Measurements from ENCODE around the gene SPATA33. TPM values are rescaled to one million over a fixed set of nuclear protein-coding genes. Genes with fewer than 3 reads are reported as not detected.
"Not testable (repeated sequence)": the region's sequence is repeated elsewhere in the genome, so short reads cannot be mapped to it uniquely, and the experiment has no call there.

The SPATA33 gene
- total RNA-seq, 1 donor from 2014 or later, result 14.6 TPM

DNA sequence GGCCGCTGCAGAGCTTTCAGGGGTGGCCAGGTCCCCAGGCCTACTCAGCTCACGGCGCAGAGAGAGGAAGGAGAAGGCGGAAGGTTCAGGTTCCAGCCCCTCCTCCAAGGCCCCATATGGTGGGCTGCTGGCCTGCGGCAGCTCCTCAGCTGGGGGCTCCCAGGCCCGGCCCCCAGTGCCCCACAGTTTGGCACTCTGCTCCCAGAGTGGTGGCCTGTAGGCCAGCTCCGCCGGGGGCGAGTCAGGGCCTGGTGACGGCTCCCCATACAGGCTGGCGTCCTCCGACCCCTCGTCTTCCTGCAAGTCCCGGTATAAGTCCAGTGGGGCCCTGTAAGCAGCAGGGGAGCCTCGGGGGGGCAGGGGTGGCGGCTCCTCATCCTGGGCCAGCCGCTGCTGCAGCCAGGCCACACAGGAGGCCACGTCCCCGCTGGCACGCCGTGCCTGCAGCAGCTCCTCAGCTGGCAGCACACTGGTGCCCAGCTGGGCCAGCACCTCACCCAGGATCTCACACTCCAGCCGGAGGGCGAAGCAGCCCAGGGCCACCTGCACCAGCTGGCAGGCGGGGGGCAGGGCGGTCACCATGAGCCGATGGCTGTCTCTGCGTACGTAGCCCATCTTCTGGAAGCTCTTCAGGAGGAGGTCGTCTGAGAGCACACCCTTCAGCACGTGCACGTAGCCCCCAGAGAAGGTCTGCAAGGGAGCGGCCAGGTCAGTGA, 40.1 kb downstream of the SPATA33 start:
- Mint-ChIP-seq H3K4me1 (peaks cover 14% of the 10 kb centered on the region), H3K27ac (no peak overlapping the region), H3K9me3 (no peaks in the 10 kb centered on the region), H3K4me3 (no peak overlapping the region), H3K27me3 (no peaks in the 10 kb centered on the region), H3K36me3 (ENCODE audit: low read depth) (peaks cover 20% of the 10 kb centered on the region)
- intact Hi-C loops (cut with micrococcal nuclease), result no loop called here
- DNase-seq, result no peak

DNA sequence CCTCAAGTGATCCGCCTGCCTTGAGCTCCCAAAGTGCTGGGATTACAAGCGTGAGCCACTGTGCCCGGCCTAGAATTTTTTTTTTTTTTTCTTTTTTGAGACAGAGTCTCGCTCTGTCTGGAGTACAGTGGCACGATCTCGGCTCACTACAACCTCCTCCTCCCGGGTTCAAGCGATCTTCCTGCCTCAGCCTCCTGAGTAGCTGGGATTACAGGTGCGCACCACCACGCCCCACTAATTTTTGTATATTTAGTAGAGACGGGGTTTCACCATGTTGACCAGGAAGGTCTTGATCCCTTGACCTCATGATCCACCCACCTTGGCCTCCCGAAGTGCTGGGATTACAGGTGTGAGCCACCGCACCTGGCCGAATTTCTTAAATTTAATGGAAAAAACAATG, 41.1 kb downstream of the SPATA33 start:
- H3K9me3 Mint-ChIP-seq; intact Hi-C loops (cut with micrococcal nuclease); H3K4me3 Mint-ChIP-seq; H3K27ac Mint-ChIP-seq; DNase-seq; H3K27me3 Mint-ChIP-seq: not testable (repeated sequence)
- Mint-ChIP-seq H3K36me3 (ENCODE audit: low read depth) (peaks cover 14% of the 10 kb centered on the region), H3K4me1 (peaks cover 14% of the 10 kb centered on the region)

DNA sequence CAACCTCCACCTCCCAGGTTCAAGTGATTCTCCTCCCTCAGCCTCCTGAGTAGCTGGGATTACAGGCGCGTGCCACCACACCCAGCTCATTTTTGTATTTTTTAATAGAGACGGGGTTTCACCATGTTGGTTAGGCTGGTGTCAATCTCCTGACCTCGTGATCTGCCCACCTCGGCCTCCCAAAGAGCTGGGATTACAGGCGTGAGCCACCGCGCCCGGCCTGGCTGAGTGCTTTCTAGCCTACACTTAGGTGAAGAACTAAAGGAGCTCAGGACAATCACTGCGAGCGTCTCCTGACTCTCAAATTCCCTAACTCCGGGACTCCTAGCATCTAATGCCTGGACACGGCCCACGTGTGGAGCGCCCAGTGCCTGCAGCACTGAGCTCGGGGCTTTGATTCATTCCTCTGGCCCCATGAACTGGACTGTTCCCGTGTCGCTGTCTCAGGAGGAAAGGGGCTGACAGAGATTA, 42.0 kb downstream of the SPATA33 start:
- Mint-ChIP-seq H3K4me1 (peaks cover 14% of the 10 kb centered on the region), H3K4me3 (peak overlapping the region; percentile 86), H3K36me3 (ENCODE audit: low read depth) (peaks cover 12% of the 10 kb centered on the region), H3K27ac (peak overlapping the region; percentile 87)
- intact Hi-C loops (cut with micrococcal nuclease), result loop anchor here (1.0 to 10.0 kb wide), 9 partner anchors 13 to 455 kb away; partner anchors contain the start of genes CDK10, CHMP1A, FANCA and RPL13
- not testable (repeated sequence) for H3K27me3 Mint-ChIP-seq, DNase-seq, H3K9me3 Mint-ChIP-seq

DNA sequence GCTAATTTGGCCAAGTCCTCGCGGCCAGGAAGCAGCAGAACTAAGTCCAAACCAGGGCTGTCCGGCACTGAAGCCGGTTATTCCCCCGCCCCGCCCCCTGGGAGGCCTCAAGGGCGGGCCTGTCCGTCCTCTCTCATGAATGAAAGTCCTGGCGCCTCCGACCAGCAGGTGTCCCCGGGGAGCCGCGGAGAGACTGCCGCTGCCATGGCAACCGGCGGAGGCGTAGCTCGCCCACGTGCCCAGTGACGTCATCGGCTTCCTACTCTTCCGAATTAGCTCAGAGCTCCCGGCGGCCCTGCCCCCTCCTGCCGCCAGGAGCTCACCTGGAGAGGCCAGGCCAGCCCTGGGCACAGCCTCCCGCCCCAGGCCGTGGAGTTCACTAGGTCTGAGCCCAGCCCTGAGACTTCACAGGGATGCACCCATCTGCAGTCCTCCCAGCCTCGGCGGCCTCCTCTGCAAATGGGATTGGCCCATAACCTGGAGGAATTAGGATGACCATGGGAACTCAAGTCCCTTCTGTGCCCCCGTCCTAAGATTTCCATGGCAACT, 42.5 kb downstream of the SPATA33 start:
- H3K27ac Mint-ChIP-seq, result peak overlapping the region; percentile 87

DNA sequence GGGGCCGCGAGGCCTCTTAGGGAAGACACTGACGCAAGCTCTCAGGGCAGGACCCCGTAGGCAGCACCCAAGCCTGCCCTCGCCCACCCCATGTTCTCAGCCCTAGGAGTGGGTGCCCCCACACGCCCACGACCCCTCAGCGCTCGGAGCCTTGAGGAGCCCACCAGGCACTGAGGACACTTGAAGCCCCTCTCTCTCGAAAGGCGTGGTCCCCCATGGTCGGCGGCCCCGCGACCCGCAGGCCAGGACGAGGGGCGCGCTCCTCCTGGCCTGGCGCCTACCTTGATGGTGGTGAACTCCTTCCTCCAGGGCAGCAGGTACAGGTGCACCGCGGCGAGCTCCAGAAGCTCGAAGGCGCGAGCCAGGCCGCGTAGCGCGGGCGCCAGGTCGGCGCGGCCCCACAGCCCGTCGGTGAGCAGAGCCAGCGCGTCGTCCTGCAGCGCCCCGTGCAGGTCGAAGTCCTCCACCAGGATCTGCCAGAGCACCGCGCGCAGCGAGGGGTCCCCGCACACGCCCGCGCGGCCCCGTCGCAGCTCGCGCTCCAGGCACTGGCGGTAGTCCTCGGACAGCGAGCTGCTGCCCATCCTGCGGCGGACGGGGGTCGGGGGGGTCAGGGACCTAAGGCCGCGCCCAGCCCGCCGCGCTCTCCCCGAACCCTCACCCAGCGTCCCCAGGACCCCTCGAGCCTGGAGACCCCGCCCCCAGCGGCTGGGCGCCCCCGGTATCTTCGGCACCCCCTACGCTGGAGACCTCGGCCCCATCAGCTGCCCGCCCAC, 43.2 kb downstream of the SPATA33 start:
- peaks cover 6% of the 10 kb centered on the region for H3K36me3 Mint-ChIP-seq (ENCODE audit: low read depth)
- peak overlapping the region; percentile 86 for H3K4me3 Mint-ChIP-seq
- peak; percentile 88 for DNase-seq
- H3K9me3 Mint-ChIP-seq, result no peaks in the 10 kb centered on the region
- H3K4me1 Mint-ChIP-seq, result peaks cover 15% of the 10 kb centered on the region
- intact Hi-C loops (cut with micrococcal nuclease), result loop anchor here (1.0 to 10.0 kb wide), 9 partner anchors 15 to 456 kb away; partner anchors contain the start of genes CDK10, CHMP1A, FANCA and RPL13
- peak overlapping the region; percentile 87 for H3K27ac Mint-ChIP-seq
- no peaks in the 10 kb centered on the region for H3K27me3 Mint-ChIP-seq

More for the DNA sequence above, 42.5 kb downstream of the SPATA33 start:
- H3K27me3 Mint-ChIP-seq, result no peaks in the 10 kb centered on the region
- peaks cover 10% of the 10 kb centered on the region for H3K36me3 Mint-ChIP-seq (ENCODE audit: low read depth)
- peak overlapping the region; percentile 86 for H3K4me3 Mint-ChIP-seq
- peaks cover 14% of the 10 kb centered on the region for H3K4me1 Mint-ChIP-seq
- DNase-seq, result peak; percentile 99
- no peaks in the 10 kb centered on the region for H3K9me3 Mint-ChIP-seq
- intact Hi-C loops (cut with micrococcal nuclease), result loop anchor here (1.0 to 10.0 kb wide), 9 partner anchors 14 to 455 kb away; partner anchors contain the start of genes CDK10, CHMP1A, FANCA and RPL13

DNA sequence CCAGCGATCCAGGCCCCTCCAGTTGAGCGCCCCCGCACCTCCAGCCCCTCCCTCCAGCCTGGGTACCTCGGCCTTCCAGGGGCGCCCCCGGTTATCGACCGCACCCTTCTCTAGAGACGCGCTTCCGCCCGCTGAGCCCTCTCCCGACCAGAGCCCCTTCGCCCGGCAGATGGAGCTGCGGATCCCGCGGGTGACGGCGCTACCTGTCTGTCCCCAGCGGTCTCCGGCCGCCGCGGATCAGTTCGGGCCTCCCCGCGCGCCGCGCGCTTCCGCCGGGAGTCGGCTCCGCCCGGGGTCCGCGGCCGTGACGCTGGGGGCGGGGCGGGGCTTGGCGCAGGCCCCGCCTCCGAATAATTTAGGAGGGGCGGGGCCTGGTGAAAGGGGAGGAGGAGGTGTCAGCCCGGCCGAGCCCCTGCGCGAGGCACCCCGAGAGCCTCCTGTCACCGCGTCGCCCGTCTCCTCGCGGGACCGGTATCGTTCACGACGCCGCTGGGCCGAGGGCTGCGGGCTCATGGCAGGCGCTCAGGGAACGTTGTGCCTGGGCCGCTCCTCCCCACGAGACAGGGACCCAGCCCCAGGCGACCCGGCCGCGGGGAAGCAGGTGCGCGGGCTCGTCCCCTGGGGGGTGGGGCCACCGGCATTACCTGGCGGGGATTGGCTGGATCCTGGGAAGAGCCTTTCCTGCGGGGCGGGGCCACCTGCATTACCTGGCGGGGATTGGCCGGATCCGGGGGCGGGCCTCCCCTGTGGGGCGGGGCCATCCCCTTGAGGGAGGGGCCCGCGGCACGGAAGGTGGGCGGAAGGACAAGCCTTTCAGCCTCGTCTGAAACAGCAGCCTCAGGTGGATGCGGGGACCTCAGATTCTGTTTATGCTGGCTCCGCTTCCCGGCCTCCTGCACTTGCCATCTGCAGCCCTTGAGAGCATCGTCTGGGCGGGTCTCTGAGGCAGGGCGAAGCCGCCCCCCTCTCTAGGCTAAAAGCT, 44.1 kb downstream of the SPATA33 start, which contains the start of gene SPATA2L:
Gene SPATA2L, minus strand, starts transcription at position 281 of the 982 bp plus-strand sequence. CDS start 473 bp downstream, outside the sequence.
- Mint-ChIP-seq H3K36me3 (ENCODE audit: low read depth) (peaks cover 6% of the 10 kb centered on the region), H3K27ac (peak within 1 kb of the TSS; percentile 87), H3K9me3 (no peaks in the 10 kb centered on the region), H3K27me3 (no peaks in the 10 kb centered on the region), H3K4me3 (peak within 1 kb of the TSS; percentile 86), H3K4me1 (peaks cover 17% of the 10 kb centered on the region)
- DNase-seq, result peak; percentile 99
- intact Hi-C loops (cut with micrococcal nuclease), result loop anchor here (1.0 to 10.0 kb wide), 6 partner anchors 10 to 457 kb away; partner anchors contain the start of genes FANCA, RPL13 and TUBB3

DNA sequence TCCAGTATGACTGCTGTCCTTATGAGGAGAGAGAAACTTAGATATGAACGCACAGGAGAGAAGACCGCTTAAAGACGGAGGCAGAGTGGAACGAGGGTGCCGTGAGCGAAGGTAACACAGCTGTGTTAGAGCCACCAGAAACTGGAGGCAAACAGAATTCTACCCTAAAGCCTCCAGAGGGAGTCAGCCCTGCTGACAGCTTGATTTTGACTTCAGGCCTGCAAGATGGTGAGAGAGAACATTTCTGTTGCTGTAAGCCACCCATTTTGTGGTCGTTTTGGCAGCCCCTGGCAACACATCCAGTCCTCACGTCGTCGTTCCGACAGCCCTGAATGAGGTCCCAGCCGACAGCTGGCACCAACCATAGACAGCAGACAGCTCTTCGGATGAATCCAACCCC, 46.6 kb downstream of the SPATA33 start:
- Mint-ChIP-seq H3K4me3 (no peak overlapping the region), H3K27ac (no peak overlapping the region), H3K27me3 (no peaks in the 10 kb centered on the region), H3K4me1 (peaks cover 14% of the 10 kb centered on the region), H3K36me3 (ENCODE audit: low read depth) (peaks cover 3% of the 10 kb centered on the region), H3K9me3 (no peaks in the 10 kb centered on the region)
- intact Hi-C loops (cut with micrococcal nuclease), result loop anchor here (5.0 to 10.0 kb wide), 4 partner anchors 61 to 459 kb away; partner anchors contain the start of genes FANCA and TUBB3
- DNase-seq, result no peak

DNA sequence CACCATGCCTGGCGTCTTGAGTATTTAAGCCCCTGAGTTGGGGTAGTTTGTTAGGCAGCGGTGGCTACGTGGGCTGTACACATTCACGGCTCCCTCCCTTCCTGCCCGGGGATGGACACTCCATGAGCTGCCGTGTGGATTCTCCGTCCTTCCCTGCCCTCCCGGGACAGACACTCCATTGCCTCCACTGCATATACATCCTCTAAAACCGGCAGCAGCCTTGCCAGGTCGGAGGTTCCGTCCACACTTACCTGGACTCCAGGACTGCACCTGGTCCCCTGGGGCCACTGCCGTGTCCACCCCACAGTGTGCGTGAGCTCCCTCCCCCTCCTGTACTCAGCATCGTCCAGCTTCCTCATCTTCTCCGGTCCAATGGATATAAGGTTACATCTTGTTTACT, 47.4 kb downstream of the SPATA33 start:
- Mint-ChIP-seq H3K27ac (no peak overlapping the region), H3K4me1 (peaks cover 12% of the 10 kb centered on the region), H3K27me3 (no peaks in the 10 kb centered on the region), H3K36me3 (ENCODE audit: low read depth) (peaks cover 2% of the 10 kb centered on the region), H3K4me3 (no peak overlapping the region), H3K9me3 (no peaks in the 10 kb centered on the region)
- DNase-seq, result no peak
- intact Hi-C loops (cut with micrococcal nuclease), result loop anchor here (10.0 kb wide), 2 partner anchors 60 to 460 kb away; no protein-coding TSS in a partner anchor

DNA sequence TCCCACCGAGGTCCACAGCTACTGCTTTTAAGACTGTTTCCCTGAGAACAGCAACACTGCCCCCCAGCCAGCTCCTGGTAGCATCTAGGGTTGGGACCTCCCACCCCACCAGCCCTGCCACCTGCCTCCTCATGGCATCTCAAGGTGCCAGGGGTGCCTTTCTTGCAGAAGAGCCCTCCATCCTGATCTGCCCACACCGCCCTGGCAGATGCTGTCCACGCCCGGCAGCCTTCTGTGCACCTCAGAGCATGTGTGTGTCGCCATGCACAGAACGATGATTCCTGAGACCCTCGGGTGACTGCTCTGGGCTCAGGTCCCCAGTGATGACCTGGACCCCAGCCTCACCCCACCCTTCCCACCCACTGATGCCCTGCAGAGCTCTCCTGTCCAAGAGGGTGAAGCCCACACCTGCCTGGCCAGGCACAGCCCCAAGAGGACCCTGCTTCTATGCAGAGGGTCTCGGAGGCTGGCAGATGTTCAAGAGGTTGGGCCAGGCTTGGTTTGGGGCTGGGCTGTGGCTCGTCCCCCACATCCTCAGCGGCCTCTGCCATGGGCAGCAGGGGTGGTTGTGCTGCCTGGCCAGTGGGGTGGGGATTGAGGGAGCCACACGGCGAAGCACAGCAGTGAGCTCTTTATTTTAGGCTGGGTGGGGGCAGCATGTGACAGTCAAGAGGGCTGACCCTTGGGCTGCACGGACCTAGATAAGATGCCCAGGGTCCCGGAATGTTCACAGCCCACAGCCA, 49.1 kb downstream of the SPATA33 start:
- H3K36me3 Mint-ChIP-seq (ENCODE audit: low read depth), result no peaks in the 10 kb centered on the region
- intact Hi-C loops (cut with micrococcal nuclease), result loop anchor here (1.0 to 10.0 kb wide), 3 partner anchors 58 to 462 kb away; no protein-coding TSS in a partner anchor

DNA sequence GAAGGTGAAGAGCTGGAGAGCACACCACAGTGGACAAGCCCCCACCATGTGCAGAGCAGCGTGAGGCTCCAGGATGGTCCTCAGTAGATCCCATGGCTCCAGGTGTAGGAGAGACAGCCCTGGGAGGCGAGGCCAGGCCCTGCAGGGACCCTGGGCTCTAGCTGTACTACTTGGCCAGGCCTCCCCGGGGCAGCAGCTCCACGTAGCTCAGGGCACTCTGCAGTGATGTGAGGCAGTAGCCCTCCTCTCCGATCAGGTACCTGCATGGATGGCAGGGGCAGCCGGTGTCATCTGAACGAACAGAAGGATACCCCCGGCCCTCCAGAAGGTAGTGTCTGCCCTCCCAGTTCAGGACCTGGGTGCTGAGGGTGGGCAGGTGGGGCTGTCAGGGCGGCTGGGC, 50.1 kb downstream of the SPATA33 start:
- intact Hi-C loops (cut with micrococcal nuclease), result loop anchor here (10.0 kb wide), 2 partner anchors 57 to 463 kb away; no protein-coding TSS in a partner anchor
- Mint-ChIP-seq H3K36me3 (ENCODE audit: low read depth) (no peaks in the 10 kb centered on the region), H3K27ac (no peak overlapping the region), H3K9me3 (no peaks in the 10 kb centered on the region), H3K27me3 (no peaks in the 10 kb centered on the region), H3K4me3 (no peak overlapping the region), H3K4me1 (peaks cover 5% of the 10 kb centered on the region)
- DNase-seq, result no peak

More for the DNA sequence above, 49.1 kb downstream of the SPATA33 start:
- Mint-ChIP-seq H3K27ac (no peak overlapping the region), H3K4me3 (no peak overlapping the region), H3K9me3 (no peaks in the 10 kb centered on the region), H3K4me1 (peaks cover 10% of the 10 kb centered on the region), H3K27me3 (no peaks in the 10 kb centered on the region)
- DNase-seq, result no peak

DNA sequence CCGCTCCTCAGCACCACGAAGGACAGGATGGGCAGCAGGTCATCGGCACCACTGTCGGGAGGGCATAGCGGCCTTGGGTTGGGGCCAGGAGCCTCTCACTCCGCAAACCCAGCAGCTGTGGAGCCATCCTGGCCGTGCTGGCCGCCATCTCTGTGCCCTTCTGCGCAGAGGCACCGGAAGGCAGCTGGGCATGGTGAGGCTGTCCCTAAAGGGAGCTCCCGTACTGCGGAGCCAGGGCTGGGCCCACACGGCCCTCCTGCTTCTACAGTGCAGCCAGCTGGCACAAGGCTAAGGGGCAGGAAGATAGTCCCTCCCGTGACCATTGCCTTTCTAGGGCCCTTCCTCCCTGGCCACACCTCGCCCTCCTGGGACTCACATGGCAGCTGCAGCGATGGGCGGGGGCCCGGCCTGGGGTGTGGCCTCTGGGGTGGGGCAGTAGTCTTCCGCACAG, 50.9 kb downstream of the SPATA33 start:
- H3K4me1 Mint-ChIP-seq, result peaks cover 5% of the 10 kb centered on the region
- no peaks in the 10 kb centered on the region for H3K9me3 Mint-ChIP-seq
- DNase-seq, result no peak
- H3K27ac Mint-ChIP-seq, result no peak overlapping the region
- intact Hi-C loops (cut with micrococcal nuclease), result loop anchor here (10.0 kb wide), 2 partner anchors 56 to 464 kb away; no protein-coding TSS in a partner anchor
- H3K4me3 Mint-ChIP-seq, result no peak overlapping the region
- H3K27me3 Mint-ChIP-seq, result no peaks in the 10 kb centered on the region
- no peaks in the 10 kb centered on the region for H3K36me3 Mint-ChIP-seq (ENCODE audit: low read depth)

DNA sequence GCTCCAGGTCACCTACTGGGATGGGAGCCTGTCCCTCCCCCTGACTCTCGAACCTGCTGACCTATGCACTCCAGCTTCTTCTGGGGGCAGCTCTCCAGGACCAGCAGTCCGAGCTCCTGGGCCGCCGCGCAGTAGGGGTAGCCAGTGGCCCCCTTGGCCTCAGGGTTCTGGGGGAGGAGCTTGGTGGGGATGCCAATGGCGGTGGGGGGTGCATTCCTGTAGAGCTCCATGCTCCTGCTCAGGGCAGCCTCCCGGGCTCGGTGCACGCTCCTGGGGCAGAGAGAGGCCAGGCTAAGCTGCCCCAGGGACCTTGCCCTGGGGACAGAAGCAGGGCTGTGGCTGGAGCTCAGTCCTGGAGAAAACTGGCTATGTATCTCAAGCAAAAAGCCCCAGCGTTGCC, 51.5 kb downstream of the SPATA33 start:
- Mint-ChIP-seq H3K27me3 (no peaks in the 10 kb centered on the region), H3K27ac (no peak overlapping the region), H3K9me3 (no peaks in the 10 kb centered on the region), H3K4me3 (no peak overlapping the region), H3K4me1 (peaks cover 7% of the 10 kb centered on the region), H3K36me3 (ENCODE audit: low read depth) (peaks cover 4% of the 10 kb centered on the region)
- DNase-seq, result no peak
- intact Hi-C loops (cut with micrococcal nuclease), result loop anchor here (10.0 kb wide), 2 partner anchors 56 to 464 kb away; no protein-coding TSS in a partner anchor
